Activated CD4-positive, alpha-beta T cell treated with anti-CD3 and anti-CD28 coated beads for 4 hours (primary cell): ENCODE measurements around the gene SMAD3.
"Not testable (repeated sequence)": the region's sequence is repeated elsewhere in the genome, so short reads cannot be mapped to it uniquely, and the experiment has no call there.

Experiments used
- DNase-seq, 2 donors: peaks; one replicate each; pipeline ENCODE4 v3.0.0-alpha.2; 2020

SMAD3 gene

GRCh38 chr15:67110958-67111864 lies 45.8 kb downstream of the SMAD3 start:
- no peak for DNase-seq

- no peak for DNase-seq
These were observed 48.6 kb downstream of the SMAD3 start for GRCh38 chr15:67114046-67114445.

GRCh38 chr15:67114846-67115585 lies 49.6 kb downstream of the SMAD3 start:
- DNase-seq: peak in 1 of 2 donors; percentile 22

- no peak for DNase-seq
These were observed 50.2 kb downstream of the SMAD3 start for GRCh38 chr15:67115586-67115969.

GRCh38 chr15:67116742-67117141 lies 51.3 kb downstream of the SMAD3 start:
- no peak for DNase-seq

GRCh38 chr15:67117370-67117769 lies 52.0 kb downstream of the SMAD3 start:
- no peak for DNase-seq

GRCh38 chr15:67118808-67119207 lies 53.4 kb downstream of the SMAD3 start:
- DNase-seq: no peak

- DNase-seq: no peak
These were observed 53.9 kb downstream of the SMAD3 start for GRCh38 chr15:67119238-67119846.

- DNase-seq: no peak
These were observed 54.8 kb downstream of the SMAD3 start for GRCh38 chr15:67120009-67120838.

- DNase-seq: peak; percentile 82 to 88
These were observed 55.6 kb downstream of the SMAD3 start for GRCh38 chr15:67120839-67121643.

- DNase-seq: no peak
These were observed 56.5 kb downstream of the SMAD3 start for GRCh38 chr15:67121644-67122605.

GRCh38 chr15:67122816-67123215 lies 57.4 kb downstream of the SMAD3 start:
- DNase-seq: not testable (repeated sequence)

GRCh38 chr15:67123291-67123690 lies 57.9 kb downstream of the SMAD3 start:
- DNase-seq: not testable (repeated sequence)

GRCh38 chr15:67124111-67124510 lies 58.7 kb downstream of the SMAD3 start:
- no peak for DNase-seq

- no peak for DNase-seq
These were observed 59.6 kb downstream of the SMAD3 start for GRCh38 chr15:67124911-67125588.

GRCh38 chr15:67125589-67126502 lies 60.4 kb downstream of the SMAD3 start:
- DNase-seq: no peak

GRCh38 chr15:67126551-67127330 lies 61.3 kb downstream of the SMAD3 start:
- DNase-seq: no peak

GRCh38 chr15:67127331-67127664 lies 61.9 kb downstream of the SMAD3 start:
- DNase-seq: no peak
